GM12874 (cell line): ENCODE results near the gene METTL15.

ENCODE experiments used
- CTCF ChIP-seq: IDR thresholded peaks from 2 replicates; pipeline ENCODE4 v1.5.1; 2011; ENCODE audit warnings: low read depth, mild to moderate bottlenecking, control low read depth, low read length, moderate library complexity; ENCODE audit not compliant: insufficient read depth

The METTL15 gene

GRCh38 chr11:28250192-28250591, 142.0 kb downstream of the METTL15 start:
- no peak for TF ChIP-seq CTCF

GRCh38 chr11:28251257-28251656, 143.1 kb downstream of the METTL15 start:
- no peak for TF ChIP-seq CTCF

GRCh38 chr11:28257761-28258160, 149.6 kb downstream of the METTL15 start:
- TF ChIP-seq CTCF, result no peak

- TF ChIP-seq CTCF, result no peak
Observed at GRCh38 chr11:28259177-28259843, 151.1 kb downstream of the METTL15 start.

- TF ChIP-seq CTCF, result no peak
Observed at GRCh38 chr11:28268925-28269324, 160.7 kb downstream of the METTL15 start.

GRCh38 chr11:28269586-28269985, 161.4 kb downstream of the METTL15 start:
- TF ChIP-seq CTCF, result no peak

- TF ChIP-seq CTCF, result no peak
Observed at GRCh38 chr11:28274216-28274615, 166.0 kb downstream of the METTL15 start.
